Measurements from ENCODE around the gene BLM.

DNA sequence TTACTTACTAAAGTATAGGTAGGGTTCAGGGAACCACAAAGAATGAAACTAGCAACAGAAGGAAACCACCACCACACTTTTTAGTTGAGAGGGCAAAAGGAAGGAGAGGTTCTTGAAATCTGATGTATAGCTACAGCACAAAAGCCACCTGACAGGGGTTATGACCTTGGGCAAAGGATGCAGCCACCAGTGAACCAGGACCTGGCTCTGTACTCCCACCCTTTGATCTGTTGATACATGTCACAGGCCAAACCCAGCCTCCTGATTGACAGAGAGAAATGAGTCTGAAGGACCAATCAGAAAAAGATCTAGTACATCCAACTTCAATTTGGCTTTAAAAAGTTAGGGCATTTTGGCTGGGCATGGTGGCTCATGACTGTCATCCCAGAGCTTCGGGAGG, 20.0 kb upstream of the BLM start:
- TF ChIP-seq CTCF (IDR thresholded peaks at IDR 0.05) (no peak), ZFX (IDR thresholded peaks at IDR 0.05; ENCODE audit: borderline replicate concordance) (no peak)

Data from 22Rv1 (cell line).